A549 (cell line): ENCODE data around the gene CHD1L.

Source experiments
- CTCF ChIP-seq: fragments of >200 bp; sonication (Bioruptor Twin); formaldehyde crosslinking; IDR thresholded peaks from 3 replicates; pipeline ENCODE4 v1.5.1; 2016
- EP300 ChIP-seq, 2 experiments: fragments of >200 bp; sonication (Bioruptor Twin); formaldehyde crosslinking; IDR thresholded peaks; 2 replicates in 1 of 2; 3 replicates in 1 of 2; pipeline ENCODE4 v1.6.1; 2016 to 2017
- GATA3 ChIP-seq: IDR thresholded peaks from 2 replicates; pipeline ENCODE4 v1.6.1; 2012; ENCODE audit warnings: borderline replicate concordance
- MYC ChIP-seq: IDR thresholded peaks from 2 replicates; pipeline ENCODE4 v1.6.1; 2012; ENCODE audit warnings: mild to moderate bottlenecking, inconsistent platforms, low read length, improper control_type of control experiment, borderline replicate concordance
- NR3C1 ChIP-seq: fragments of >200 bp; sonication (Bioruptor Twin); formaldehyde crosslinking; IDR thresholded peaks from 3 replicates; pipeline ENCODE4 v1.6.1; 2017
- POLR2A ChIP-seq: IDR thresholded peaks from 2 replicates; pipeline ENCODE4 v1.6.1; 2012; ENCODE audit warnings: mild to moderate bottlenecking, low read length
- RFX5 ChIP-seq: fragments of 450-650 bp; IDR thresholded peaks from 2 replicates; pipeline ENCODE4 v1.7.1; 2014; ENCODE audit warnings: antibody characterized with exemption, mild to moderate bottlenecking, moderate library complexity
- USF2 ChIP-seq: fragments of 450-650 bp; IDR thresholded peaks from 2 replicates; pipeline ENCODE4 v1.6.1; 2014; ENCODE audit warnings: antibody characterized with exemption

- no peak for TF ChIP-seq CTCF
- TF ChIP-seq EP300 (IDR thresholded peaks at IDR 0.05) = no peak
- no peak for TF ChIP-seq POLR2A
- TF ChIP-seq GATA3 = no peak
- TF ChIP-seq RFX5 = no peak
- no peak for TF ChIP-seq USF2
- TF ChIP-seq NR3C1 = no peak
- no peak for TF ChIP-seq MYC
Observed at GRCh38 chr1:147245586-147246021, 3.1 kb downstream of the CHD1L start.
